Measurements from ENCODE around the gene ENO2. TPM values are rescaled to one million over a fixed set of nuclear protein-coding genes. Genes with fewer than 3 reads are reported as not detected.

ENO2 gene
- total and polyA plus RNA-seq, 4 donors = 1.1 to 3.1 (median 1.4) TPM

- TF ChIP-seq NR2F2 (IDR thresholded peaks at IDR 0.05) = no peak
- TF ChIP-seq YY1 (IDR thresholded peaks at IDR 0.05) = no peak
- TF ChIP-seq RAD21 (IDR thresholded peaks at IDR 0.05) = no peak
- no peak for TF ChIP-seq FOXA1 (IDR thresholded peaks at IDR 0.05)
- no peak for TF ChIP-seq SP1 (IDR thresholded peaks at IDR 0.05)
- no peak for TF ChIP-seq CTCF (IDR thresholded peaks at IDR 0.05; ENCODE audit: low read depth, low read length, missing input control)
- no peak for TF ChIP-seq ATF3 (IDR thresholded peaks at IDR 0.05)
- TF ChIP-seq MAX (IDR thresholded peaks at IDR 0.05) = no peak
- TF ChIP-seq GABPA (IDR thresholded peaks at IDR 0.05 in 1 of 2, conservative IDR thresholded peaks at IDR 0.05 in 1 of 2) = no peak
- TF ChIP-seq EGR1 (IDR thresholded peaks at IDR 0.05; ENCODE audit: low read depth in 2 of 2) = no peak
- TF ChIP-seq HNF4G (IDR thresholded peaks at IDR 0.05) = no peak
- no peak for TF ChIP-seq REST (IDR thresholded peaks at IDR 0.05)
- no peak for TF ChIP-seq HNF4A (conservative IDR thresholded peaks at IDR 0.05)
- TF ChIP-seq FOXA2 (IDR thresholded peaks at IDR 0.05) = no peak
- Histone ChIP-seq H3K27me3 (ENCODE audit: control insufficient read depth in 4 of 4, insufficient read depth in 4 of 4, low read length in 3 of 4) (no peaks in the 10 kb centered on the region), H3K4me1 (ENCODE audit: control insufficient read depth in 4 of 4, insufficient read depth in 4 of 4, low read length in 3 of 4) (peaks cover 11 to 50% (median 26%) of the 10 kb centered on the region in 4 donors), H3K4me3 (ENCODE audit: low read depth in 1 of 3, low read length in 3 of 3) (no peak overlapping the region), H3K9ac (ENCODE audit: low read depth in 1 of 2, low read length in 2 of 2) (peak overlapping the region in 1 of 2 donors; percentile 26), H3K36me3 (ENCODE audit: control insufficient read depth in 4 of 4, insufficient read depth in 3 of 4, low read depth in 1 of 4, low read length in 3 of 4) (peaks cover 13 to 34% (median 28%) of the 10 kb centered on the region in 4 donors), H3K27ac (ENCODE audit: low read depth in 1 of 2, low read length in 2 of 2) (peak overlapping the region; percentile 62 to 74), H3K9me3 (ENCODE audit: control insufficient read depth in 4 of 4, low read length in 3 of 4) (no peaks in the 10 kb centered on the region)
- no peak for DNase-seq (ENCODE audit: low spot score)
- WGBS = 73% methylated on average over 8 of the region's 8 CpGs
Measured at GRCh38 chr12:6964605-6965025, 50.2 kb downstream of the ENO2 start.

- no peak overlapping the region for H3K4me3 ChIP-seq (ENCODE audit: low read depth in 1 of 3, low read length in 3 of 3)
- 16% methylated on average over 12 of the region's 12 CpGs for WGBS
- peaks cover 13 to 34% (median 28%) of the 10 kb centered on the region in 4 donors for H3K36me3 ChIP-seq (ENCODE audit: control insufficient read depth in 4 of 4, insufficient read depth in 3 of 4, low read depth in 1 of 4, low read length in 3 of 4)
- TF ChIP-seq FOXA1 (IDR thresholded peaks at IDR 0.05) (no peak), NR2F2 (IDR thresholded peaks at IDR 0.05) (no peak), GABPA (IDR thresholded peaks at IDR 0.05 in 1 of 2, conservative IDR thresholded peaks at IDR 0.05 in 1 of 2) (peak in 1 of 2 donors; percentile 57), REST (IDR thresholded peaks at IDR 0.05) (peak; percentile 30), FOXA2 (IDR thresholded peaks at IDR 0.05) (no peak), TAF1 (conservative IDR thresholded peaks at IDR 0.05) (no peak), HNF4A (conservative IDR thresholded peaks at IDR 0.05) (peak; percentile 19 to 23), MAX (IDR thresholded peaks at IDR 0.05) (peak; percentile 89), ATF3 (IDR thresholded peaks at IDR 0.05) (no peak), RAD21 (IDR thresholded peaks at IDR 0.05) (peak; percentile 90 to 94), EGR1 (IDR thresholded peaks at IDR 0.05; ENCODE audit: low read depth in 2 of 2) (no peak), HNF4G (IDR thresholded peaks at IDR 0.05) (no peak), ZBTB33 (IDR thresholded peaks at IDR 0.05) (no peak), JUND (IDR thresholded peaks at IDR 0.05) (no peak), SP1 (IDR thresholded peaks at IDR 0.05) (no peak), RXRA (IDR thresholded peaks at IDR 0.05) (peak; percentile 68 to 72)
Measured at GRCh38 chr12:6965026-6965661, 50.8 kb downstream of the ENO2 start.

More at GRCh38 chr12:6965026-6965661, 50.8 kb downstream of the ENO2 start:
- DNase-seq (ENCODE audit: low spot score) = peak; percentile 89
- peak overlapping the region in 1 of 2 donors; percentile 26 for H3K9ac ChIP-seq (ENCODE audit: low read depth in 1 of 2, low read length in 2 of 2)
- H3K9me3 ChIP-seq (ENCODE audit: control insufficient read depth in 4 of 4, low read length in 3 of 4) = no peaks in the 10 kb centered on the region
- no peaks in the 10 kb centered on the region for H3K27me3 ChIP-seq (ENCODE audit: control insufficient read depth in 4 of 4, insufficient read depth in 4 of 4, low read length in 3 of 4)
- peaks cover 9 to 47% (median 26%) of the 10 kb centered on the region in 4 donors for H3K4me1 ChIP-seq (ENCODE audit: control insufficient read depth in 4 of 4, insufficient read depth in 4 of 4, low read length in 3 of 4)
- H3K27ac ChIP-seq (ENCODE audit: low read depth in 1 of 2, low read length in 2 of 2) = peak overlapping the region; percentile 62 to 74
